ENCODE measurements around the gene SAMM50. TPM values are rescaled to one million over a fixed set of nuclear protein-coding genes. Genes with fewer than 3 reads are reported as not detected.

Gene SAMM50
- total and polyA plus RNA-seq, 2 experiments from 2014 or later: 58.6 to 60.3 TPM

GRCh38 chr22:44002324-44002723 lies 47.1 kb downstream of the SAMM50 start:
- Histone ChIP-seq H3K4me2 (no peak overlapping the region), H3K79me2 (replicated peaks; ENCODE audit: insufficient read depth) (no peaks in the 10 kb centered on the region), H4K20me1 (replicated peaks; ENCODE audit: insufficient read depth) (no peaks in the 10 kb centered on the region; the same call in 1 of the 2 replicates), H3F3A (replicated peaks; ENCODE audit: low read depth) (0 out of 2 replicates have a peak, but pooled peaks cover 3% of the 10 kb centered on the region), H3K9me2 (ENCODE audit: insufficient read depth) (no peaks in the 10 kb centered on the region), H2AFZ (no peak overlapping the region), H3K36me3 (ENCODE audit: insufficient read depth) (peaks cover 4% of the 10 kb centered on the region; the same call in 1 of the 2 replicates), H3K27me3 (ENCODE audit: insufficient read depth) (no peaks in the 10 kb centered on the region), H3K27ac (ENCODE audit: low read depth) (no peak overlapping the region), H3K4me3 (no peak overlapping the region), H3K4me1 (ENCODE audit: insufficient read depth) (no peaks in the 10 kb centered on the region; the same call in 1 of the 2 replicates)
- H3K27ac Mint-ChIP-seq: no peak overlapping the region
- H3K36me3 Mint-ChIP-seq (ENCODE audit: low read depth): peaks cover 24% of the 10 kb centered on the region
- TF ChIP-seq ETS1 (IDR thresholded peaks at IDR 0.05) (no peak), REST (IDR thresholded peaks at IDR 0.05; ENCODE audit: unreplicated experiment) (no peak), CREB1 (CRISPR knock-in tag; IDR thresholded peaks at IDR 0.05; ENCODE audit: low read depth) (no peak), EZH2phosphoT487 (IDR thresholded peaks at IDR 0.05; ENCODE audit: unreplicated experiment) (no peak), NANOG (IDR thresholded peaks at IDR 0.05; ENCODE audit: borderline replicate concordance) (no peak), EZH2 (IDR thresholded peaks at IDR 0.05; ENCODE audit: low read depth, unreplicated experiment) (no peak), STAT1 (IDR thresholded peaks at IDR 0.05; ENCODE audit: unreplicated experiment) (no peak)
- no peak overlapping the region for H3K4me3 Mint-ChIP-seq
- DNase-seq (ENCODE audit: low spot score) (no peak), ATAC-seq (no peak)
- peaks cover 2% of the 10 kb centered on the region; the same call in 2 of the 3 replicates for H3K4me1 Mint-ChIP-seq
- H3K27me3 Mint-ChIP-seq (ENCODE audit: insufficient read depth, low read depth, poor library complexity): peaks cover 4% of the 10 kb centered on the region
- H3K9me3 Mint-ChIP-seq: peaks cover 3% of the 10 kb centered on the region; the same call in 2 of the 3 replicates

GRCh38 chr22:44002997-44003396 lies 47.8 kb downstream of the SAMM50 start:
- H3K4me1 Mint-ChIP-seq: peaks cover 2% of the 10 kb centered on the region
- no peak overlapping the region for H3K27ac Mint-ChIP-seq
- DNase-seq (ENCODE audit: low spot score): no peak
- Histone ChIP-seq H3K4me1 (ENCODE audit: insufficient read depth) (no peaks in the 10 kb centered on the region; the same call in 1 of the 2 replicates), H3F3A (replicated peaks; ENCODE audit: low read depth) (0 out of 2 replicates have a peak, but pooled peaks cover 3% of the 10 kb centered on the region), H3K4me2 (no peak overlapping the region), H4K20me1 (replicated peaks; ENCODE audit: insufficient read depth) (no peaks in the 10 kb centered on the region; the same call in 1 of the 2 replicates), H3K27me3 (ENCODE audit: insufficient read depth) (no peaks in the 10 kb centered on the region), H3K79me2 (replicated peaks; ENCODE audit: insufficient read depth) (no peaks in the 10 kb centered on the region), H3K4me3 (no peak overlapping the region), H3K27ac (ENCODE audit: low read depth) (no peak overlapping the region), H3K36me3 (ENCODE audit: insufficient read depth) (no peaks in the 10 kb centered on the region), H3K9me2 (ENCODE audit: insufficient read depth) (no peaks in the 10 kb centered on the region), H2AFZ (no peak overlapping the region)
- H3K4me3 Mint-ChIP-seq: no peak overlapping the region
- TF ChIP-seq ZNF114 (CRISPR knock-in tag; IDR thresholded peaks at IDR 0.05) (no peak), JUNB (IDR thresholded peaks at IDR 0.05; ENCODE audit: unreplicated experiment) (no peak), POLR2AphosphoS5 (IDR thresholded peaks at IDR 0.05; ENCODE audit: low read depth) (no peak), NANOG (IDR thresholded peaks at IDR 0.05; ENCODE audit: borderline replicate concordance) (no peak), ETS1 (IDR thresholded peaks at IDR 0.05) (no peak), REST (IDR thresholded peaks at IDR 0.05; ENCODE audit: unreplicated experiment) (no peak), CREB1 (CRISPR knock-in tag; IDR thresholded peaks at IDR 0.05; ENCODE audit: low read depth) (no peak)
- peaks cover 3% of the 10 kb centered on the region; the same call in 2 of the 3 replicates for H3K9me3 Mint-ChIP-seq
- peaks cover 21% of the 10 kb centered on the region for H3K36me3 Mint-ChIP-seq (ENCODE audit: low read depth)
- H3K27me3 Mint-ChIP-seq (ENCODE audit: insufficient read depth, low read depth, poor library complexity): peaks cover 2% of the 10 kb centered on the region
- ATAC-seq: no peak
